Stomach smooth muscle (tissue), 2 donors: Measurements from ENCODE around the gene RASSF10.

Experiments used
- H3K27ac ChIP-seq: one replicate; pipeline ENCODE4 v1.7.0; 2013; ENCODE audit warnings: mild to moderate bottlenecking, low read length, inconsistent platforms
- H3K27me3 ChIP-seq, 2 donors: one replicate each; pipeline ENCODE4 v1.7.0; 2013; ENCODE audit warnings: low read length in 2 of 2; ENCODE audit not compliant: insufficient read depth in 2 of 2, control insufficient read depth in 1 of 2
- H3K36me3 ChIP-seq, 2 donors: one replicate each; pipeline ENCODE4 v1.7.0; 2013; ENCODE audit warnings: low read length in 2 of 2; ENCODE audit not compliant: control insufficient read depth in 2 of 2, insufficient read depth in 2 of 2
- H3K4me1 ChIP-seq: one replicate; pipeline ENCODE4 v1.7.0; 2013; ENCODE audit warnings: low read length; ENCODE audit not compliant: control insufficient read depth, insufficient read depth
- H3K4me3 ChIP-seq, 2 donors: one replicate each; pipeline ENCODE4 v1.7.0; 2013; ENCODE audit warnings: low read length in 2 of 2
- H3K9ac ChIP-seq, 2 donors: one replicate each; pipeline ENCODE4 v1.7.0; 2013; ENCODE audit warnings: low read length in 2 of 2, mild to moderate bottlenecking in 1 of 2
- H3K9me3 ChIP-seq, 2 donors: one replicate each; pipeline ENCODE4 v1.7.0; 2013; ENCODE audit warnings: low read length in 2 of 2; ENCODE audit not compliant: control insufficient read depth in 2 of 2
- donor health status: healthy.
- donor health status: Pancreatic carcinoma.

Gene RASSF10

DNA sequence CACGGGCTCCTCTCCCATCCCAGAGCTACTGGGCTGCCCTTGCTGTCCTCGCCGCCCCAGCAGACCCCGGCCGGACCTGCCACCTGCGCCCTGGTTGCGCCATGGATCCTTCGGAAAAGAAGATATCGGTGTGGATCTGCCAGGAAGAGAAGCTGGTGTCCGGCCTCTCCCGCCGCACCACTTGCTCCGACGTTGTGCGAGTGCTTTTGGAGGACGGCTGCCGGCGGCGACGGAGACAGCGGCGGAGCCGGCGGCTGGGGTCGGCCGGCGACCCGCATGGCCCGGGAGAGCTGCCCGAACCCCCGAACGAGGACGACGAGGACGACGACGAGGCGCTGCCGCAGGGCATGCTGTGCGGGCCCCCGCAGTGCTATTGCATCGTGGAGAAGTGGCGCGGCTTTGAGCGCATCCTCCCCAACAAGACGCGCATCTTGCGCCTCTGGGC, 382 bp downstream of the RASSF10 start:
- H3K27ac ChIP-seq = no peak overlapping the region
- H3K36me3 ChIP-seq = no peaks in the 10 kb centered on the region
- peak overlapping the region; percentile 4 to 60 for H3K4me3 ChIP-seq
- no peak overlapping the region for H3K9ac ChIP-seq
- H3K4me1 ChIP-seq = peaks cover 25% of the 10 kb centered on the region
- peaks cover 59 to 64% of the 10 kb centered on the region in 2 donors for H3K27me3 ChIP-seq
- H3K9me3 ChIP-seq = peaks cover 0 to 6% of the 10 kb centered on the region in 2 donors

GRCh38 chr11:13009921-13010748, 1.0 kb downstream of the RASSF10 start:
- Histone ChIP-seq H3K36me3 (no peaks in the 10 kb centered on the region), H3K4me1 (peaks cover 25% of the 10 kb centered on the region), H3K4me3 (peak overlapping the region in 1 of 2 donors; percentile 60), H3K9me3 (peaks cover 0 to 6% of the 10 kb centered on the region in 2 donors), H3K27me3 (peaks cover 59 to 64% of the 10 kb centered on the region in 2 donors), H3K27ac (no peak overlapping the region), H3K9ac (no peak overlapping the region)

DNA sequence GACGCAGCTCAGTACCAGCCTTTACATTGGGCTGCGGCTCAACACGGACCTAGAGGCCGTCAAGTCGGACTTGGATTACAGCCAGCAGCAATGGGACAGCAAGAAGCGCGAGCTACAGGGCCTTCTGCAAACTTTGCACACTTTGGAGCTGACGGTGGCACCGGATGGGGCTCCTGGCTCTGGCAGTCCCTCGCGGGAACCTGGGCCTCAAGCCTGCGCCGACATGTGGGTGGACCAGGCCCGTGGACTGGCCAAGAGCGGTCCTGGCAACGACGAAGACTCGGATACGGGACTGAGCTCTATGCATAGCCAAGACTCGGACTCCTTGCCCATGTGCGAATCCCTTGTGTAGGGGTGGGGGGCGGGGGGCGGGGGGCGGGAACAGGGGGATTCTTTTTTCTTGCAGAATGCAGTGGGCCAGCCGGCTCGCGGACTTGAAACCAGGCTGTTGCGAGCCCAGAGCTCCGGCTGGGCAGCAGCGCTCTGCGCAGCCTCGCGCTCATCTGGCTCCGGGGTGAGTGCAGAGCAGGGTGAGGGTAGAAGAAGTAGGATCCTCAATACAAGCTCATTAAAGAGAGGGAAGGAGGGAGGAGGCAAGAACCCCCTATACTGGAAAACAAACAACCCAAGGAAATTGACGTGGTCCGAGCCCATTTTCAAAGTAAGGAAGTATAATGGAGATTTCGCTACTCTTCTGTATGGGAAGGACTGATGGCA, 1.8 kb downstream of the RASSF10 start:
- Histone ChIP-seq H3K27me3 (peaks cover 61 to 64% of the 10 kb centered on the region in 2 donors), H3K9me3 (peaks cover 0 to 6% of the 10 kb centered on the region in 2 donors), H3K9ac (no peak overlapping the region), H3K27ac (no peak overlapping the region), H3K4me1 (peaks cover 25% of the 10 kb centered on the region), H3K36me3 (no peaks in the 10 kb centered on the region), H3K4me3 (peak overlapping the region in 1 of 2 donors; percentile 60)

GRCh38 chr11:13011466-13012055, 2.4 kb downstream of the RASSF10 start:
- peaks cover 25% of the 10 kb centered on the region for H3K4me1 ChIP-seq
- H3K9me3 ChIP-seq = no peaks in the 10 kb centered on the region
- H3K27ac ChIP-seq = no peak overlapping the region
- no peak overlapping the region for H3K9ac ChIP-seq
- H3K36me3 ChIP-seq = no peaks in the 10 kb centered on the region
- H3K4me3 ChIP-seq = no peak overlapping the region
- H3K27me3 ChIP-seq = peaks cover 61 to 64% of the 10 kb centered on the region in 2 donors

DNA sequence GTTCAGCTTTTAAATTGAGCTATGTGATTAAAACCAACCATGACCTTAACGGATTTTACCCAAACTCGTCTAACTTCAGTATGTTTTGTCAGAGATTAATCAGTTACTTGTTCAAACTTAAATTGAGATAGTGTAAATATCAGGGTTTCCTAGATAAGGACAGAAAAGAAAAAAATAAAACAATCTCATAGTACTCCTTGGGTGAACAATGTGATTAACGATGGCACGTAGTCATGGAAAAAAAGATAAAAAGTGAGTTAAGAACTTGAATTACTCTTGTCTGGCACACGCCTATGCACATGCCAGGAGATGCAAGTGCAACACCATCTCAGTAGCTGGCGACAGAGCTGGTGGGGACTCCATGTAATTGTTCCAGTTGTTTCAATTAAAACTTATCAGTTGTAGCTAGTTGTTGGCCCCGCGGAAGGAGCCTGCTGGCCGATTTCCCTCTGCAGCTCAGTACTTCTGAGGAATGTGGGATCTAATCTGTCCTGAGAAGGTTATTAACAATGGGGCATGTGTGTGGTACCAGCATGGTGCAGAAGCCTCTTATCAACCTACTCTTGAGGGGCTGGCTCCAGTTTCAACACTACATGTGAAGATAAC, 3.0 kb downstream of the RASSF10 start:
- H3K9ac ChIP-seq = no peak overlapping the region
- H3K27ac ChIP-seq = no peak overlapping the region
- no peaks in the 10 kb centered on the region for H3K36me3 ChIP-seq
- H3K9me3 ChIP-seq = no peaks in the 10 kb centered on the region
- peaks cover 25% of the 10 kb centered on the region for H3K4me1 ChIP-seq
- H3K4me3 ChIP-seq = no peak overlapping the region
- H3K27me3 ChIP-seq = peaks cover 55 to 64% of the 10 kb centered on the region in 2 donors

- Histone ChIP-seq H3K4me1 (peaks cover 25% of the 10 kb centered on the region), H3K4me3 (no peak overlapping the region), H3K9ac (no peak overlapping the region), H3K27me3 (peaks cover 49 to 56% of the 10 kb centered on the region in 2 donors), H3K36me3 (no peaks in the 10 kb centered on the region), H3K9me3 (no peaks in the 10 kb centered on the region), H3K27ac (no peak overlapping the region)
Observed at GRCh38 chr11:13013054-13013488, 4.0 kb downstream of the RASSF10 start.

- Histone ChIP-seq H3K36me3 (no peaks in the 10 kb centered on the region), H3K9me3 (no peaks in the 10 kb centered on the region), H3K4me1 (peaks cover 3% of the 10 kb centered on the region), H3K4me3 (no peak overlapping the region), H3K27me3 (peaks cover 27 to 29% of the 10 kb centered on the region in 2 donors), H3K9ac (no peak overlapping the region), H3K27ac (no peak overlapping the region)
Observed at GRCh38 chr11:13015753-13016152, 6.6 kb downstream of the RASSF10 start.

GRCh38 chr11:13016415-13016814, 7.3 kb downstream of the RASSF10 start:
- Histone ChIP-seq H3K36me3 (no peaks in the 10 kb centered on the region), H3K4me3 (no peak overlapping the region), H3K27me3 (peaks cover 23 to 24% of the 10 kb centered on the region in 2 donors), H3K4me1 (no peaks in the 10 kb centered on the region), H3K27ac (no peak overlapping the region), H3K9ac (no peak overlapping the region), H3K9me3 (no peaks in the 10 kb centered on the region)

GRCh38 chr11:13019313-13019712, 10.2 kb downstream of the RASSF10 start:
- Histone ChIP-seq H3K27ac (no peak overlapping the region), H3K4me3 (no peak overlapping the region), H3K9me3 (no peaks in the 10 kb centered on the region), H3K4me1 (no peaks in the 10 kb centered on the region), H3K27me3 (peaks cover 0 to 3% of the 10 kb centered on the region in 2 donors), H3K9ac (no peak overlapping the region), H3K36me3 (no peaks in the 10 kb centered on the region)

- no peaks in the 10 kb centered on the region for H3K36me3 ChIP-seq
- H3K27me3 ChIP-seq = peaks cover 0 to 4% of the 10 kb centered on the region in 2 donors
- no peak overlapping the region for H3K27ac ChIP-seq
- no peaks in the 10 kb centered on the region for H3K9me3 ChIP-seq
- H3K4me1 ChIP-seq = no peaks in the 10 kb centered on the region
- H3K9ac ChIP-seq = no peak overlapping the region
- no peak overlapping the region for H3K4me3 ChIP-seq
Observed at GRCh38 chr11:13023423-13023822, 14.3 kb downstream of the RASSF10 start.
